HEK293 (cell line): ENCODE data around the gene MBP.

ENCODE experiments used
- CTCF ChIA-PET: fragments of 350-600 bp; formaldehyde crosslinking; extraction: SDS; loops from one replicate; lab custom pipeline; 2021; ENCODE audit warnings: antibody characterized with exemption; lab: Yijun Ruan, JAX
- POLR2A ChIA-PET: fragments of 300-600 bp; formaldehyde crosslinking; extraction: SDS; loops from one replicate; lab custom pipeline; 2020; ENCODE audit warnings: antibody characterized with exemption, inconsistent platforms; lab: Yijun Ruan, JAX
- H3K27ac ChIP-seq: fragments of 200-500 bp; sonication (Bioruptor generic); 2 replicates; pipeline ENCODE4 v1.5.1; 2014; ENCODE audit warnings: low read depth, low read length, control low read depth, inconsistent platforms; ENCODE audit errors: extremely low read depth
- H3K36me3 ChIP-seq, 2 experiments: fragments of 200-500 bp in 1 of 2; sonication (Bioruptor generic) in 1 of 2; 1 replicate in 1 of 2; 2 replicates in 1 of 2; pipeline ENCODE4 v1.5.1; 2014 to 2017; ENCODE audit warnings: inconsistent platforms in 2 of 2, low read length in 2 of 2; ENCODE audit not compliant: control insufficient read depth in 2 of 2, insufficient read depth in 1 of 2
- H3K4me1 ChIP-seq: fragments of 200-500 bp; sonication (Bioruptor generic); 2 replicates; pipeline ENCODE4 v1.5.1; 2014; ENCODE audit warnings: mild to moderate bottlenecking, low read length, inconsistent platforms; ENCODE audit not compliant: control insufficient read depth, insufficient read depth
- H3K4me3 ChIP-seq: 2 replicates; pipeline ENCODE4 v1.5.1; 2011; ENCODE audit warnings: low read depth, mild to moderate bottlenecking, control low read depth, low read length, moderate library complexity
- H3K9me3 ChIP-seq: fragments of 200-500 bp; sonication (Bioruptor generic); 2 replicates; pipeline ENCODE4 v1.5.1; 2014; ENCODE audit warnings: low read depth, low read length, inconsistent platforms; ENCODE audit not compliant: control insufficient read depth, insufficient read depth
- BCL6B ChIP-seq: fragments of 450-650 bp; formaldehyde crosslinking; IDR thresholded peaks from 2 replicates; pipeline ENCODE4 v1.5.1; 2017; ENCODE audit warnings: missing biosample characterization, missing genetic modification characterization
- GFI1B ChIP-seq: fragments of 450-650 bp; formaldehyde crosslinking; IDR thresholded peaks from 2 replicates; pipeline ENCODE4 v1.5.1; 2016; ENCODE audit warnings: missing biosample characterization, missing genetic modification characterization
- GLI4 ChIP-seq: fragments of 450-650 bp; formaldehyde crosslinking; IDR thresholded peaks from 2 replicates; pipeline ENCODE4 v1.5.1; 2016; ENCODE audit warnings: missing biosample characterization, missing genetic modification characterization
- HOXA7 ChIP-seq: sonication (generic); formaldehyde crosslinking; IDR thresholded peaks from 2 replicates; pipeline ENCODE4 v1.8.1; 2022; ENCODE audit warnings: missing genetic modification reagents, borderline replicate concordance
- REST ChIP-seq: fragments of 450-650 bp; formaldehyde crosslinking; IDR thresholded peaks from 2 replicates; pipeline ENCODE4 v1.5.1; 2016; ENCODE audit warnings: missing biosample characterization, missing genetic modification characterization
- SP2 ChIP-seq: fragments of 450-650 bp; formaldehyde crosslinking; IDR thresholded peaks from 2 replicates; pipeline ENCODE4 v1.5.1; 2016; ENCODE audit warnings: missing biosample characterization, missing genetic modification characterization
- ZNF138 ChIP-seq: fragments of 450-650 bp; formaldehyde crosslinking; IDR thresholded peaks from 2 replicates; pipeline ENCODE4 v1.5.1; 2016; ENCODE audit warnings: missing biosample characterization, missing genetic modification characterization, borderline replicate concordance
- ZNF148 ChIP-seq: fragments of 450-650 bp; formaldehyde crosslinking; IDR thresholded peaks from 2 replicates; pipeline ENCODE4 v1.5.0; 2017; ENCODE audit warnings: missing biosample characterization, missing genetic modification characterization, borderline replicate concordance
- ZNF155 ChIP-seq: fragments of 450-650 bp; formaldehyde crosslinking; IDR thresholded peaks from 2 replicates; pipeline ENCODE4 v1.5.1; 2016; ENCODE audit warnings: missing biosample characterization, missing genetic modification characterization
- ZNF175 ChIP-seq: fragments of 450-650 bp; formaldehyde crosslinking; IDR thresholded peaks from 2 replicates; pipeline ENCODE4 v1.5.1; 2016; ENCODE audit warnings: missing biosample characterization, missing genetic modification characterization
- ZNF311 ChIP-seq: fragments of 450-650 bp; formaldehyde crosslinking; IDR thresholded peaks from 2 replicates; pipeline ENCODE4 v1.5.1; 2017; ENCODE audit warnings: missing biosample characterization, missing genetic modification characterization, borderline replicate concordance
- ZNF350 ChIP-seq: fragments of 450-650 bp; formaldehyde crosslinking; IDR thresholded peaks from 2 replicates; pipeline ENCODE4 v1.5.0; 2017; ENCODE audit warnings: missing biosample characterization, mild to moderate bottlenecking, missing genetic modification characterization
- ZNF416 ChIP-seq: fragments of 450-650 bp; formaldehyde crosslinking; IDR thresholded peaks from 2 replicates; pipeline ENCODE4 v1.5.1; 2016; ENCODE audit warnings: missing biosample characterization, missing genetic modification characterization
- ZNF423 ChIP-seq: fragments of 450-650 bp; formaldehyde crosslinking; IDR thresholded peaks from 2 replicates; pipeline ENCODE4 v1.5.1; 2016; ENCODE audit warnings: missing biosample characterization, missing genetic modification characterization
- ZNF433 ChIP-seq: fragments of 450-650 bp; formaldehyde crosslinking; IDR thresholded peaks from 2 replicates; pipeline ENCODE4 v1.5.1; 2016; ENCODE audit warnings: missing biosample characterization, missing genetic modification characterization, low read depth
- ZNF558 ChIP-seq: fragments of 450-650 bp; formaldehyde crosslinking; IDR thresholded peaks from 2 replicates; pipeline ENCODE4 v1.5.1; 2016; ENCODE audit warnings: missing biosample characterization, missing genetic modification characterization
- ZNF585B ChIP-seq: fragments of 450-650 bp; formaldehyde crosslinking; IDR thresholded peaks from 2 replicates; pipeline ENCODE4 v1.5.1; 2016; ENCODE audit warnings: missing biosample characterization, missing genetic modification characterization
- ZNF610 ChIP-seq: fragments of 450-650 bp; formaldehyde crosslinking; IDR thresholded peaks from 2 replicates; pipeline ENCODE4 v1.5.1; 2016; ENCODE audit warnings: missing biosample characterization, missing genetic modification characterization, borderline replicate concordance
- ZNF654 ChIP-seq: fragments of 450-650 bp; formaldehyde crosslinking; IDR thresholded peaks from 2 replicates; pipeline ENCODE4 v1.5.1; 2016; ENCODE audit warnings: low read depth, missing biosample characterization, missing genetic modification characterization
- ZNF692 ChIP-seq: fragments of 450-650 bp; formaldehyde crosslinking; IDR thresholded peaks from 2 replicates; pipeline ENCODE4 v1.5.1; 2016; ENCODE audit warnings: missing biosample characterization, missing genetic modification characterization
- ZNF747 ChIP-seq: fragments of 450-650 bp; formaldehyde crosslinking; IDR thresholded peaks from 2 replicates; pipeline ENCODE4 v1.5.1; 2016; ENCODE audit warnings: missing biosample characterization, missing genetic modification characterization
- ZNF792 ChIP-seq: fragments of 450-650 bp; formaldehyde crosslinking; IDR thresholded peaks from 2 replicates; pipeline ENCODE4 v1.5.1; 2016; ENCODE audit warnings: missing biosample characterization, missing genetic modification characterization
- ZSCAN23 ChIP-seq: fragments of 450-650 bp; formaldehyde crosslinking; IDR thresholded peaks from 2 replicates; pipeline ENCODE4 v1.5.1; 2016; ENCODE audit warnings: missing biosample characterization, missing genetic modification characterization

The MBP gene

GRCh38 chr18:77049938-77050337 is 82.6 kb downstream of the MBP start:
- Histone ChIP-seq H3K4me3 (no peak overlapping the region), H3K4me1 (peaks cover 10% of the 10 kb centered on the region), H3K9me3 (no peaks in the 10 kb centered on the region), H3K36me3 (peaks cover 0 to 3% of the 10 kb centered on the region in 2 experiments; a peak in 1 of 3 replicates), H3K27ac (no peak overlapping the region)
- TF ChIP-seq GFI1B (tag by site-specific recombination), result no peak
- no peak for TF ChIP-seq ZNF155 (tag by site-specific recombination)
- no peak for TF ChIP-seq GLI4 (tag by site-specific recombination)
- TF ChIP-seq ZNF416 (tag by site-specific recombination), result no peak
- TF ChIP-seq BCL6B (tag by site-specific recombination), result no peak
- no peak for TF ChIP-seq ZNF311 (tag by site-specific recombination)
- no peak for TF ChIP-seq ZNF433 (tag by site-specific recombination)
- no peak for TF ChIP-seq ZNF423 (tag by site-specific recombination)
- ChIA-PET CTCF (interaction anchor here (0.6 to 4.3 kb wide), 2 partner anchors 50 to 203 kb away, joined by 3 to 19 read pairs; no protein-coding TSS in a partner anchor), POLR2A (no interaction called here)

GRCh38 chr18:77047803-77048419 is 84.7 kb downstream of the MBP start:
- H3K4me1 ChIP-seq, result no peaks in the 10 kb centered on the region
- no peak overlapping the region for H3K27ac ChIP-seq
- H3K9me3 ChIP-seq, result no peaks in the 10 kb centered on the region
- CTCF ChIA-PET, result no interaction called here
- peaks cover 0 to 3% of the 10 kb centered on the region in 2 experiments; a peak in 1 of 3 replicates for H3K36me3 ChIP-seq
- no peak overlapping the region for H3K4me3 ChIP-seq
- no peak for TF ChIP-seq ZNF792
- TF ChIP-seq ZNF148 (tag by site-specific recombination), result no peak
- TF ChIP-seq HOXA7 (CRISPR knock-in tag), result no peak
- TF ChIP-seq ZNF585B, result no peak
- TF ChIP-seq ZNF175 (tag by site-specific recombination), result no peak
- TF ChIP-seq ZNF138 (tag by site-specific recombination), result no peak
- TF ChIP-seq ZNF747 (tag by site-specific recombination), result no peak
- no peak for TF ChIP-seq ZNF350 (tag by site-specific recombination)
- TF ChIP-seq SP2 (tag by site-specific recombination), result no peak
- no peak for TF ChIP-seq ZSCAN23 (tag by site-specific recombination)
- POLR2A ChIA-PET, result no interaction called here

- no peak overlapping the region for H3K27ac ChIP-seq
- H3K4me3 ChIP-seq, result no peak overlapping the region
- H3K36me3 ChIP-seq, result peaks cover 0 to 3% of the 10 kb centered on the region in 2 experiments; a peak in 1 of 3 replicates
- CTCF ChIA-PET, result interaction anchor here (0.6 kb wide), 1 partner anchor 105 kb away, joined by 3 read pairs; no protein-coding TSS in a partner anchor
- no peaks in the 10 kb centered on the region for H3K9me3 ChIP-seq
- no peaks in the 10 kb centered on the region for H3K4me1 ChIP-seq
- POLR2A ChIA-PET, result no interaction called here
- TF ChIP-seq ZNF692 (tag by site-specific recombination) (no peak), ZNF610 (tag by site-specific recombination) (no peak), ZNF558 (tag by site-specific recombination) (no peak), ZNF654 (tag by site-specific recombination) (no peak), REST (no peak)
Observed at GRCh38 chr18:77046994-77047393, 85.6 kb downstream of the MBP start.
